Hippocampal formation (tissue), 2 donors: Measurements from ENCODE around the gene MYO7A.
"Not testable (repeated sequence)": the region's sequence is repeated elsewhere in the genome, so short reads cannot be mapped to it uniquely, and the experiment has no call there.

Experiments
- DNase-seq, 2 donors: peaks; one replicate each; lab custom pipeline; 2025; lab: John Stamatoyannopoulos, UW

The MYO7A gene

GRCh38 chr11:77093056-77093891 lies 34.8 kb upstream of the MYO7A start:
- no peak for DNase-seq

DNA sequence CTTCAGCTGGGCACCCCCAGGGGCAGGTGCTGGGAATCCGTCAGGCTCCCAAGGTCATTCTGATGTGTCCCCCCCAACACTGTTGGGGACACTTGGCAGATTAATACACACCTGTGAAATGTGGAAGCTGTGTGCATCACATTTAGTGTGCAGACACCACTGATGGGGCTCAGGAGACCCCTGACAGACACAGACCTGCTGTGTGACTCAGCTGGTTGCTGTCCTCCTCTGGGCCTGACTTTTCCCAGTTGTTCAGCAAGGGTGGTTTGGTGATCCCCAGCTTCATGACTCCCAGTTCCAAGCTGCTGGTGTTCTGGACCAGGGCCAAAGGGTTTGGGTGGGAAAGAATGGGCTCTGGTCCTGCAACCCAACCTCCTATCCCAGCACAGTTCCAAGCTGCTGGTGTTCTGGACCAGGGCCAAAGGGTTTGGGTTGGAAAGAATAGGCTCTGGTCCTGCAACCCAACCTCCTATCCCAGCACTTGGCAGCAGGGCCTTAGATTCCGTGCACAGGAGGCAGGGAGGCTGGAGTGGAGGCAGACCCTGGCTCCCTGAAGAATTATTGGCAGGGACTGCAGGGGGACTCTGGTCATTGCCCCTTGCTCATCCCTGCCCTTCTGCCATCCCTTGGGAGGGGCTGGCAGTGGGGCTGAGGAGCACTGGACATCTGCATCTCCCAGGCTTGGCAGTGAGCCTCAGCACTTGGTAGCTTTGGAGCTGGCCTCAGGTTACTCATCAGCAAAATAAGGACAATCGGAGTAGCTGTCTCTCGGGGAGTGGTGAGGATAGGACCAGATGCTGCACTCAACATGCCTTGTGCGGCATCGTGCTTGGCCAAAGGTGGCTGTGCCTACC lies 33.8 kb upstream of the MYO7A start:
- DNase-seq: no peak

GRCh38 chr11:77094841-77095365 lies 33.1 kb upstream of the MYO7A start:
- no peak for DNase-seq

GRCh38 chr11:77095551-77096490 lies 32.2 kb upstream of the MYO7A start:
- DNase-seq: no peak

DNA sequence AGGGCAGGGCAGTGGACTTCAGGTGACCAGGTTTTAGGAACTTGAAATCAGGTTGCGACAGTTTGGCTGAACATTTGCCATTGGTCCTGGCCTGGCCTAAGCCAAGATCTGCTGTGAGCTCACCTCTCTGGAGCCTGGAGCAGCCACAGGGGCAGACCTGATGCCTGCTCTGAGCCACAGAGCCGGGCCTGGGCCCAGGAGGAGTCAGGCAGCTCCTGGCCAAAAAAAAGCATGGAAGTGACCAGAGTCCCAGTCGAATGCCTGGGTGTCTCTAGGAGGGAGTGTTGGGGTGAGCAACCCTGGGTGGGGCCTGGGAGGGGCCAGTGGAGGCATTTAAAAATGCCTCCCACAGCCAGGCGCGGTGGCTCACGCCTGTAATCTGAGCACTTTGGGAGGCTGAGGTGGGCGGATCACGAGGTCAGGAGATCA lies 31.4 kb upstream of the MYO7A start:
- no peak for DNase-seq

DNA sequence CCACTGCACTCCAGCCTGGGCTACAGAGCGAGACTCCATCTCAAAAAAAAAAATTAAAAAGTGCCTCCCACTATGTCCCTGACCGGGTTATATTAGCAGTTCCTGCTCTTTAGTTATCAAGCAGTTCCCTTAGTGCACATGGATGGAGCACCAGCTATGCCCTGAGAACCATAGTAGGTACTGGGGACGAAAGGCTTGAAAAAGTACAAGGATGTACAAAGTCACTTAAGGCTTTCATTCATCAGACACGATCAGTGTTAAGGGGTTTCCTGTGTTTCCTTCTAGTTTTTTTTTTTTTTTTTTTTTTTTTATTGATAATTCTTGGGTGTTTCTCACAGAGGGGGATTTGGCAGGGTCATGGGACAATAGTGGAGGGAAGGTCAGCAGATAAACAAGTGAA lies 30.9 kb upstream of the MYO7A start:
- not testable (repeated sequence) for DNase-seq

DNA sequence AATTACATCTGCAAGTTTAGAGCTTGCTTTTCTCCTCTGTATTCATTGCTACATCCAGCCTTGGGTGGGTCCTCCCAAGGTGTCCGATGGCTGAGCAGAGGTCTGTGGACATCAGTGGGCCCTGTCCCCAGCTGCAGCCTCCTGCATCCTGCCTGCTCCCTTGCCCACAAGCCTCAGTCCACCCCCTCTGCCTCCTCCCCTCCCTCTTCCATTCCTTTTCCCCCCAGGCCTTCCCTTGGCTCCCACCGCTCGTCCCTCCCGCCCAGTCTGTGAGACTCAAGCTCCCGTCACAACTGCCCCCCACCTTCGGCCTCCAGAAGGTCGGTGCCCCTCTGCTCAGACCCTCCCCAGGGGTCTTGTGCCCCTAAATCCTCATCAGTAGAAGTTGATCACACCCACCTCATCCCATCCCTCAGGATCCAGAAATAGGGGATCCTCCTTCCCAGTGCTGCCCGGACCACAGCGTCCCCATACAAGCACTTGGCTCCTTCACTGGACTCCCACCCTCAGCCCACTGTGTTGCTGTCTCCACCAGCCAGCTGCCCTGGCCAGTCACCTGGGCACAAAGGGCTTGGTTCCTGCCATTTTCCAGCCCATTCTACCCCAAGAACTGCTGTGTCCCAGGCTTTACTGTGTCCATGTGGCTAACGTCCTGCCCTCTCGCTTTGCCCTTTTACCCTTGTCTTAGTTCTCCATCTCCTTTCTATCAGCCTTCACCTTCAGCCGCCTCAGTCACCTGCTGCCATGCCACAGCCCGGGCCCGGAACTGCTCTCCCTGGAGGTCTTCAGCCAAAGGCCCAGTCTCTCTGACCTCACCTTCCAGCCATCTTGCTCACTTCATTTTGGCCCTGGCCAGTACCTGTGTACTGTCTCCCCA lies 27.6 kb upstream of the MYO7A start:
- no peak for DNase-seq

DNA sequence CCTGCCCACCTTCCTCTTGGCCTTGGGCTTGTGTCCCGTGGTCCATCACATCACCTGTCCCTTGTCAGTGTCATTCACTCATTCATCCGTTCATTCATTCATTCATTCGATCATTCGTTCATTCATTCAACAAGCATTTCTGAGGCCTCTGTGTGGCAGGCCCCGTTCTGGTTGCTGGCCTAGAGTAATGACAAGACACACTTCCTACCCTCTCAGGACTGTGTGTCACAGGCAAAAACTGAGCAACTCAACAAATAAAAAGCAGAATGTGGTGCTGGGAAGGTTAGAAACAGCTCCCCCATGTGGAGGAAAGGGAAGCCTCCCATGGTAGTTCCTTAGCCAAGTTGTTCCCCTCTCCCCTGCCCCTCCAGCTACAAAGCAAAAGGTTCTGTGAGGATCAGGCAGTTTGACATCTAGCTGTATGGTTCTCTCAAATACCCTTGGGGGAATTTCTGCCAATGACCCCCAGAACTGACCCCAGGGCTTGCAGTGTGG lies 27.0 kb upstream of the MYO7A start:
- DNase-seq: no peak

GRCh38 chr11:77102246-77103210 lies 25.5 kb upstream of the MYO7A start, which contains the start of gene OMP:
TSS of gene OMP (plus strand) at chr11:77102840. CDS start at chr11:77102840, 0 bp downstream.
- no peak for DNase-seq

GRCh38 chr11:77103319-77103718 lies 24.7 kb upstream of the MYO7A start:
- no peak for DNase-seq

DNA sequence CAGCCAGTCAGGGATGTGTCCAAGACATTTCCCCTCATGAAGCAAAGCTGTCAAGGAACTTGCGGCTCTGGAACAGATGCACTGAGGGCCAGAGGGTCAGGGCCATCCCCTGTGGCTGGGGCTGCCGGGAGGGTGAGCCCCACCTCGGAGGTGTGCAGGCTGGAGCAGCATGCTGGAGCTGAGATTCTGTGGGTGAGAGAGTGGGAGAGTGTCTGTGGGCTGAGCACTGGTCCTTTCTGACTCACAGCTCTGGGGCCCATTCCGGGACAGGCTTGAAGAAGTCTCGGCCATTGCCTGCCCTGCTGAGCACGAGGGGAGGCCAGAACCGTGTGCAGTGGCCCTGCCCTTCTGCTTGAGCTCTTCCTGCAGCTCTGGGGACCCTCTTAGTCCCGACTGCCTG lies 23.3 kb upstream of the MYO7A start:
- no peak for DNase-seq

- no peak for DNase-seq
Measured at GRCh38 chr11:77106321-77106720, 21.7 kb upstream of the MYO7A start.

DNA sequence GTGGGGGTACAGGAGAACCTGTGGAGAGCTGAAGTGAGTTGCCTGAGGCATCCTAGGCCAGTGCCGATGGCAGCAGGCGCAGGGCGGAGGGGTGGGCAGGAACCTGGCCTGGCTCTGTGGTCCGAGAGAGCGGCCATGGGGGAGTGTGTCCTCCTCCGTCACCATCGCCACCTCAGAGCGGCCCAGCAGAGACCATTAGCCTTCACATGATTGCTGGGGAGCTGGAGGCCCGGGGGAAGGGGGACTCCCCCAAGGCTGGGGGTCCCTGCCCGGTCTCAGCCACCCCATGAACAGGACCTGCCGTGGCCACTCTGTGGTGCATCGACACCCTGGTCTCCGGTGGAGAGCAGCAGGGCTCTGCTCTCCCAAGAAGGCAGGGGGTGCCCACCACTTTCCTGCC lies 21.3 kb upstream of the MYO7A start:
- no peak for DNase-seq

DNA sequence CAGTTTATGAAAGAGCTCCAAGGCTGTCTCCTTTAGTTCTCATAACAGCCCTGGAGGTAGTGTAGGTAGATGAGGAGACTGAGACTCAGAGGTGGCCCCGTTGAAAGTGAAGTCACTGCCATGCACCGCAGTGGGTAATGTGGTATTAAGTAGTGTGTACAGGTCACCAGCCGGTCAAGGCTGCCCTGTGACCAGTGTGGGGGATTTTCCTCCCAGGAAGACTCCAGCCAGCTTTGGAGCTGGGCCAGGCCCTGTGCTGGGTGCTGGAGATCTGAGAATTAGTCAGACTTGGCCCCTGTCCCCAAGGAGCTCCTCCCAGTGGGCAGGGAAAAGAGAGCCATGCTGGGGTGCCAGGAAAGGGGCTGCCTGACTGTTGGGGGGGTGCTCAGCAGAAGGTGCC lies 20.1 kb upstream of the MYO7A start:
- no peak for DNase-seq

GRCh38 chr11:77108436-77108835 lies 19.6 kb upstream of the MYO7A start:
- no peak for DNase-seq

DNA sequence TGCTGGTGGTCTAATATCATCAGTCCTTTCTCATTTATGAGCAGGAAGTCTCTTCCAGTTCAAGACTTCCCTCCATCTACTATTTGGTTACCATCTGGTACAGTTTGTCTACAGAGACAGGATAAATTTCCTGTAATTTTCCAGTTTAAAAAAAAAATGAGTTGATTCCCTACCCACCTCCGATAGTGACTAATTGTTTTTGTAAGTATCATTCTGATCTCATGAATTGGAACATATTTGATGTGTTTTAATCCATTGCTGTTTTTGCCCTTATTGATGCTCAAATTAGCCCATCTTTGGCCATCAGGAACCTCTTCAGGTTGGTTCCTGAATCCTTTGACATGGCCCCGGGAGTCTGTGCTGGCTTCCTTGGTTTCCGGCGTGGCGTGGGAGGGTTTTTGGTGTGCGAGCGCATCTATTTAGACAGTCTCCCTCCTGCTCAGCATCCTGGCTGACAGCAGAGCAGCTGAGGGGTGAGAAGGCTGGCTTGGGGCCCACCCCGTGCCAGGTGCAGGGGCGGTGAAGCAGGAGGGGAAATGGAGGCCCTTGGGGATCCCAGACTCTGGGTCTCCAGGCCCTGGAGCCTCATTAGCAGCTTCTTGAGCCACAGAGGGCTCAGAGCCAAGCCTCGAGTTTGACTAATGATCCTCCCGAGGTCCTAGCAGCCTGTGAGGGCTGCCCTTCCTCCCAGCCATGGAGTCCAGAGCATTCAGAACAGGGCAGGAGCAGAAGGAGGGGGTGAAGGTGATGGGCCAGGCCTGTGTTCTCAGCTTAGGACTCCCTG lies 18.6 kb upstream of the MYO7A start:
- no peak for DNase-seq

- DNase-seq: no peak
Measured at GRCh38 chr11:77110836-77111235, 17.2 kb upstream of the MYO7A start.

DNA sequence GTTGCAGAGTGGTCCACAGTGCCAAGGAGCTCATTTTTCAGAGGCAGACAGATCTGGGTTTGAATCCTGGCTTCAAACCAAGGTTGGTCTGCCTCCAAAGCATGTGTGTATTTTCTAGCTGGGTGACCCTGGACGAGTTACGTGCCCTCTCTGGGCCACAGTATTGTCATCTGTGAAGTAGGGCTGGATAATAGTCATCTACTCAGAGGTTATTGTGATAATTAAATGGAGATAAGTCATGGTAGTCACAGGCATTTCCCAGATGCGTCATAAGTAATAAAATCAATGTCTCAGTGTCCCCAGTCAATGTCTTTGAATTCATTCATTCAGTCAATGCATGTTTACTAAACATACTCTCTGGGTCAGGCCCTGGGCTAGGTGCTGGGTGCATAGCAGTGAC lies 16.8 kb upstream of the MYO7A start:
- no peak for DNase-seq
